Activated CD8-positive, alpha-beta T cell treated with anti-CD3 and anti-CD28 coated beads, Interleukin-2, amount 10 ng/mL, durations not matched to agents 7 days and 5 days (primary cell): ENCODE results near the gene DUSP19. TPM values are rescaled to one million over a fixed set of nuclear protein-coding genes. Genes with fewer than 3 reads are reported as not detected.
"Not testable (repeated sequence)": the region's sequence is repeated elsewhere in the genome, so short reads cannot be mapped to it uniquely, and the experiment has no call there.

ENCODE experiments used
- ATAC-seq: fragments of 150-1000 bp; cut with Tn5 transposase; one replicate; pipeline ENCODE4 v1.10.0; 2021; ENCODE audit warnings: moderate library complexity
- CTCF ChIA-PET: fragments of 350-600 bp; sonication (Branson Sonifier 250); formaldehyde crosslinking; loops from one replicate; lab custom pipeline; 2021; ENCODE audit warnings: antibody characterized with exemption; lab: Charles Lee
- POLR2A ChIA-PET: fragments of 350-600 bp; sonication (Branson Sonifier 250); formaldehyde crosslinking; loops from one replicate; lab custom pipeline; 2021; ENCODE audit warnings: antibody characterized with exemption; lab: Charles Lee
- DNase-seq: peaks from one replicate; pipeline ENCODE4 v3.0.0-alpha.2; 2020
- H3K27ac Mint-ChIP-seq: one replicate; pipeline ENCODE4 v1.8.0; 2021; ENCODE audit warnings: mild to moderate bottlenecking, mixed read lengths
- H3K27me3 Mint-ChIP-seq: one replicate; pipeline ENCODE4 v1.8.0; 2021; ENCODE audit warnings: low read depth, mixed read lengths
- H3K36me3 Mint-ChIP-seq: one replicate; pipeline ENCODE4 v1.8.0; 2021; ENCODE audit warnings: low read depth, mixed read lengths
- H3K4me1 Mint-ChIP-seq: one replicate; pipeline ENCODE4 v1.8.0; 2021; ENCODE audit warnings: low read depth, mixed read lengths
- H3K4me3 Mint-ChIP-seq: one replicate; pipeline ENCODE4 v1.8.0; 2021; ENCODE audit warnings: mild to moderate bottlenecking, mixed read lengths
- H3K9me3 Mint-ChIP-seq: one replicate; pipeline ENCODE4 v1.8.0; 2022; ENCODE audit warnings: mixed read lengths; ENCODE audit not compliant: insufficient read depth
- total RNA-seq, 2 experiments: library from RNA; stranded (reverse); gene quantifications; one replicate each; pipeline ENCODE4 v1.2.3, GENCODE V29; 2021

DUSP19 gene
- total RNA-seq, 2 experiments from 2014 or later: 0.39 to 0.68 TPM

DNA sequence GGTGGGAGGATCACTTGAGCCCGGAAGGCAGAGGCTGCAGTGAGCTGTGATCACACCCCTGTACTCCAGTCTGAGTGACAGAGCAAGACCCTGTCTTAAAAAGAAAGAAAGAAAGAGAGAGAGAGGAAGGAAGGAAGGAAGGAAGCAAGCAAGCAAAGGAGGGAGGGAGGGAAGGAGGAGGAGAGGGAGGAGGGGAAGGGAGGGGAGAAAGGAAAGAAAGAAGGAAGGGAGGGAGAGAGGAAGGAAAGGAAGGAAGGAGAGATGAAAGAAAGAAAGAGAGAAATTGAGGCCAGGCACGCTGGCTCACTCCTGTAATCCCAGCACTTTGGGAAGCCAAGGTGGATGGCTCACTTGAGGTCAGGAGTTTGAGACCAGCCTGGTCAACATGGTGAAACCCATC is 37.9 kb upstream of the DUSP19 start:
- CTCF ChIA-PET: no interaction called here
- H3K36me3 Mint-ChIP-seq: no peaks in the 10 kb centered on the region
- H3K27me3 Mint-ChIP-seq: peaks cover 59% of the 10 kb centered on the region
- H3K4me1 Mint-ChIP-seq: peaks cover 25% of the 10 kb centered on the region
- no peak for DNase-seq
- no peak overlapping the region for H3K4me3 Mint-ChIP-seq
- H3K9me3 Mint-ChIP-seq: no peaks in the 10 kb centered on the region
- POLR2A ChIA-PET: no interaction called here
- no peak for ATAC-seq
- no peak overlapping the region for H3K27ac Mint-ChIP-seq

DNA sequence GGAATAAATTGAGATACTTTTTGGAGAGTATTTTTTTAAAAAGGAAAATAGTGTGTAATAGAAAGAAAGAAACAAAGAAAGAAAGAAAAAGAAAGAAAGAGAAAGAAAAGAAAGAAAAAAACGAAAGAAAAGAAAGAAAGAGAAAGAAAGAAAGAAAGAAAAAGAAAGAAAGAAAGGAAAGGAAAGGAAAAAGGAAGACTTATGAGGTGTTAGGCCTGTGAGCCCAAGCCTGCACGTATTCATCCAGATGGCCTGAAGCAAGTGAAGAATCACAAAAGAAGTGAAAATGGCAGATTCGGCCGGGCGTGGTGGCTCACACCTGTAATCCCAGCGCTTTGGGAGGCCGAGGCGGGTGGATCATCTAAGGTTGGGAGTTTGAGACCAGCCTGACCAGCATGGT is 35.0 kb upstream of the DUSP19 start:
- ATAC-seq, DNase-seq, H3K4me1 Mint-ChIP-seq, H3K36me3 Mint-ChIP-seq, CTCF ChIA-PET, H3K4me3 Mint-ChIP-seq, H3K9me3 Mint-ChIP-seq, H3K27ac Mint-ChIP-seq, POLR2A ChIA-PET: not testable (repeated sequence)
- H3K27me3 Mint-ChIP-seq: peaks cover 52% of the 10 kb centered on the region

DNA sequence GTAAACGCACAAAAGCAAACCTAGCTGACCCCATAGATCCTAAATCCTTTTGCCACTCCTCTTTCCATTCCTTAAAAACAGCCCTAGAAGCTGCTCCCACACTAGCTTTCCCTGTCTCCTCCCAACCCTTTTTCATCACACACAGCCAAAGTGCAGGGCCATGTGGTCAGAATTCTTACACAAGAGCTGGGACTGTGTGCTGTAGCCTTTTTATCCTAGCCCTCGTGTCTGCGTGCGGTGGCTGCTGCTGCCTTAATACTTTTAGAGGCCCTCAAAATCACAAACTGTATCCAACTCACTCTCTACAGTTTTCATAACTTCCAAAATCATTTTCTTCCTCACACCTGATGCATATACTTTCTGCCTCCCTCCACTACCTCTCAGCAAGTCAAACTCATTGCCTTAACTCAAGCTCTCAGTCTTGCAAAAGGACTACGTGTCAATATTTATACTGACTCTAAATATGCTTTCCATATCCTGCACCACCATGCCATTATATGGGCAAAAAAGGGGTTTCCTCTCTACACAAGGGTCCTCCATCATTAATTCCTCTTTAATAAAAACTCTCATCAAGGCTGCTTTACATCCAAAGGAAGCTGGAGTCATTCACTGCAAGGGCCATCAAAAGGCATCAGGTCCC is 30.9 kb upstream of the DUSP19 start:
- H3K27ac Mint-ChIP-seq, POLR2A ChIA-PET, H3K4me3 Mint-ChIP-seq, H3K4me1 Mint-ChIP-seq, H3K9me3 Mint-ChIP-seq, H3K36me3 Mint-ChIP-seq, ATAC-seq, CTCF ChIA-PET, DNase-seq: not testable (repeated sequence)
- H3K27me3 Mint-ChIP-seq: peaks cover 22% of the 10 kb centered on the region

DNA sequence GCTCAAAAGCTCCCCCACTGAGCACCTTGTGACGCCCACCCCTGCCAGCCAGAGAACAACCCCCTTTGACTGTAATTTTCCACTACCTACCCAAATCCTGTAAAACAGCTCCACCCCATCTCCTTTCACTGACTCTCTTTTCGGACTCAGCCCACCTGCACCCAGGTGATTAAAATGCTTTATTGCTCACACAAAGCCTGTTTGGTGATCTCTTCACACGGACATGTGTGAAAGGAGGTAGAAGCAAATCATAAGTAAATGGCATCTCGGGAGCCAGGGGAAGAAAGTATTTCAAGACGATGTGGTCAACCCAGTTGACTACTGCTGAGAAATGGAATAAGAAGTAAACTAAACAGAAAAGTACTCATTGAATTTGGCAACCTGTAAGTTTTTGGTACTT is 29.1 kb upstream of the DUSP19 start:
- DNase-seq: no peak
- Mint-ChIP-seq H3K27me3 (peaks cover 12% of the 10 kb centered on the region), H3K4me1 (no peaks in the 10 kb centered on the region), H3K36me3 (no peaks in the 10 kb centered on the region), H3K27ac (no peak overlapping the region), H3K4me3 (no peak overlapping the region), H3K9me3 (no peaks in the 10 kb centered on the region)
- ATAC-seq: no peak
- ChIA-PET POLR2A (no interaction called here), CTCF (no interaction called here)

DNA sequence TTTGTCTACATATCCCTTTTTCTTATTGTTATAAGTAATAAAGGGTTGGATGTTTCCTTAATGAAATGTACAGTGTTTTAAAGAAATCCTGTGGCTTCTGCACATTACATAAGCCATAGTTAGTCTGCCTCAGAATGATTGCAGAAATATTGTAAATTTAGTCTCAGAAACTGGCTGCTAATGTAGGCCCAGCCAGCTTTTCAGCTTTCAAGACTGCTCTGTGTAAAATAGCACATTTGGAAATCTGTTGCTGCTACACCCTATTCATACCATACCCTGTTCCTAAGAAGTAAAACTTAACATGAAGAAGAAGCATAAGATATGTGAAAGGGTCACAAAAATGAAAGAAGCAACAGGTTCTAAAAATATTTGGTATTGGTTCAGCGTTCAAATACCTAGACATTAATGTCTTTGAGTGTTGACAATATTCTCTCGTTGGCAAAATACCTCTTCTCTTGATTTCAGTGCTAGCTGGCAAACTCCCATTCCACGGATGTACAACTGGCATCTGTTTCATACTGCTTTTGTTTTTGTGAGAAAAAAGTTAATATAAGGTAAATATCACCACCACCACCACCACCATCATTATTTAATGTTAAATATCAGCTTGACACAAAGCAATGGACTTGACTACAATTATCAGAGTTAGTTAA is 21.1 kb upstream of the DUSP19 start:
- ChIA-PET CTCF (no interaction called here), POLR2A (no interaction called here)
- Mint-ChIP-seq H3K27me3 (no peaks in the 10 kb centered on the region), H3K36me3 (no peaks in the 10 kb centered on the region), H3K27ac (no peak overlapping the region), H3K4me3 (no peak overlapping the region), H3K4me1 (peaks cover 3% of the 10 kb centered on the region), H3K9me3 (no peaks in the 10 kb centered on the region)
- no peak for ATAC-seq
- no peak for DNase-seq

DNA sequence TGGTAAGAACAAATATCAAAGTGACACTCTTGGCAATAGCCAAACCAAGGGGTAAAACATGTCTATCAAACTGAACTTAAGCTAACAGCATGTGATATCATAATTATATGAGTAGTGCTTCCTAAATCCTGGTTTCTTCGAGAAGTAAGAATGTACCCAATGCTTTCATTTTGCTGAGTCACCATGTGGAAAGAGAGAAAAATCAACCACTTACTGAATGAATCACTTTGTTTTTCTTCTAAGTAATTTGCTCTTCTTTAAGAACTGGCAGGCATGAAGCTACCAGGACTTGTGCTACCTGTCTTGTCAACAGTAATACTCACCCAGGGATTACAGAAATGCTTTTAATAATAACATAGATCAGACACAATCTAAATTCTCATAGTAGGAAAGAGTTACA is 19.0 kb upstream of the DUSP19 start:
- no peak overlapping the region for H3K27ac Mint-ChIP-seq

DNA sequence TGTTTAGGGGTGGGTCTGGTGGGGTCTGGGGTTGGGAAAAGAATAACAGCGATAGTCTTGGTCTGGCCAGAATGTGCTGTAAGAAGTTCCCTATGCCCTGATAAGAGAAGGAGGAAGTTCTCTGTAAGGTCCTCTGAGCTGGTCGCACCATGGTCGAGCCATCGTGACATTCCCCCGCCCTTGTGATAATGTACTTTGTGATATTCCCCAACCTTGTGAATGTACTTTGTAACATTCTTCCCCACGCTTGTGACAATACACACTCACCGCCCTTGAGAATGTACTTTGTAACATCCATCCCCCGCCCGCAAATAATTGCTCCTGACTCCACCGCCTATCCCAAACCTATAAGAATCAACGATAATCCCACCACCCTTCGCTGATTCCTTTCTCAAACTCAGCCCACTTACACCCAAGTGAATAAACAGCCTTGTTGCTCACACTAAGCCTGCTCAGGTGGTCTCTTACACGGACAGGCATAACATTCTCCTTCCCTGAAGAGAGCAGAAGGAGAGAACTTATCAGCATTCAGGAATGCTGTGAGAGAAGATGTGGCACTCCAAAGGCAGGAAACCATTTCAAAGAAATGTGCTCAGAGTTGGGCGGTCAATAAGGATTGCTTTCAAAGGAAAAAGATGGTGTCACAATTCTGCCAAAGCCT is 17.8 kb upstream of the DUSP19 start:
- Mint-ChIP-seq H3K9me3 (no peaks in the 10 kb centered on the region), H3K4me1 (peaks cover 3% of the 10 kb centered on the region), H3K36me3 (no peaks in the 10 kb centered on the region), H3K4me3 (no peak overlapping the region), H3K27ac (no peak overlapping the region), H3K27me3 (peaks cover 3% of the 10 kb centered on the region)
- CTCF ChIA-PET: no interaction called here
- POLR2A ChIA-PET: no interaction called here
- DNase-seq (no peak), ATAC-seq (no peak)

More for the DNA sequence above, 19.0 kb upstream of the DUSP19 start:
- DNase-seq: no peak
- no peaks in the 10 kb centered on the region for H3K36me3 Mint-ChIP-seq
- ATAC-seq: no peak
- ChIA-PET POLR2A (no interaction called here), CTCF (no interaction called here)
- no peaks in the 10 kb centered on the region for H3K9me3 Mint-ChIP-seq
- H3K4me1 Mint-ChIP-seq: peaks cover 3% of the 10 kb centered on the region
- H3K4me3 Mint-ChIP-seq: no peak overlapping the region
- H3K27me3 Mint-ChIP-seq: peaks cover 3% of the 10 kb centered on the region

DNA sequence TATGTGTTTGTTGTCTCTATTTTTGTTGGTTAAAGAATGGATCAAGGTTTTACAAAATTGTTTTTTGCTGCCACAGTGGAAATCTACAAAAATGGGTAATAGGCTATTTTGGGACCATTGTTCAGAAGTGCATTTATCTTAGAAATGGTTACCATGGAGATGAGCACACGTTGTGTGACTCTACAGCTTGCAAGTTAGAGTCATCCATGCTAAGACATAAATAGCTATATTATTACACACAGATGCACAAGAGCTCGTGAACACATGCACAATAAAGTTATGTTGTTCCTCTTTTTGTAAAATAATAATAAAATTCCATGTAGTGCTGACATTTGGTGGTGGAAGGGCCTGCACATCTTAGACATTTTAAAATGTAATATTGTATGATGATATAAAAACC is 15.5 kb upstream of the DUSP19 start:
- H3K4me3 Mint-ChIP-seq: no peak overlapping the region
- H3K4me1 Mint-ChIP-seq: peaks cover 3% of the 10 kb centered on the region
- ChIA-PET POLR2A (no interaction called here), CTCF (no interaction called here)
- DNase-seq (no peak), ATAC-seq (no peak)
- H3K36me3 Mint-ChIP-seq: no peaks in the 10 kb centered on the region
- no peaks in the 10 kb centered on the region for H3K9me3 Mint-ChIP-seq
- peaks cover 6% of the 10 kb centered on the region for H3K27me3 Mint-ChIP-seq
- no peak overlapping the region for H3K27ac Mint-ChIP-seq

DNA sequence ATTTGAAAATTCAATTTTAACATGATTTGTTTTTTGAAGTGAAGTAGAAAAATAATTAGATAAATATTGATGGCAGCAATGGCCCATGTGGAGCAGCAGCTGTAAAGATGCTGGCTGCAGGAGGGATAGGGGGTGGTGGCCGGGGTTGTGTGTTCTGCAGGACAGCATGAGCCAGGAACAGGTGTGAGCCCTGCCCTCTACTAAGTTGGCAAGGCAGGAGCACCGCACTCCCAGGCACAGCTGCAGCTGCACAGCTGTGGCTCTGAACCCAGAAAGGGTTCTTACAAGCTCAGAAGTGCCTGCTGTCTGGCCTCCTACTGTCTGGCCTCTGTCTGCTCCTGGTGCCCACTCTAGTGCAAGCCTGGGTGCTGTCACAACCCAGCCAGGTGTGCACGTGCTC is 10.0 kb upstream of the DUSP19 start:
- DNase-seq: no peak
- Mint-ChIP-seq H3K4me3 (no peak overlapping the region), H3K27ac (no peak overlapping the region), H3K4me1 (no peaks in the 10 kb centered on the region), H3K36me3 (no peaks in the 10 kb centered on the region), H3K27me3 (peaks cover 3% of the 10 kb centered on the region), H3K9me3 (no peaks in the 10 kb centered on the region)
- no peak for ATAC-seq
- CTCF ChIA-PET: no interaction called here
- POLR2A ChIA-PET: no interaction called here

DNA sequence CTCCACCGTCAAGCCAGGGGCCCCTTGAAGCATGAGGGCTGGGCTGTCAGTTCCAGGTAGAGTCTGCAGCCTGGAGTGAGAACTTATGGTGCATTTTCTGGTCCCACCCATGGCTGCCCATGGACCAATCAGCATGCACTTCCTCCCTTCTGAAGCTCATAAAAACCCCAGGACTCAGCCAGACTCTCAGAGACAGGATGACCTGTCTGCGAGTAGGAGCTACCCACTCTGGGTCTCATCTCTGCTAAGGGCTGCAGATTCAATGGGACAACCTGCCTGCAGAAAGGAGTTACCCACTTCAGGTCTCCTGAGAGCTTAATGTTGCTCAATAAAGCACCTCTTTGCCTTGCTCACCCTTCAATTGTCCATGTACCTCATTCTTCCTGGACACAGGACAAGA is 9.4 kb upstream of the DUSP19 start:
- Mint-ChIP-seq H3K4me1 (no peaks in the 10 kb centered on the region), H3K27ac (no peak overlapping the region), H3K36me3 (no peaks in the 10 kb centered on the region), H3K27me3 (peaks cover 6% of the 10 kb centered on the region), H3K9me3 (no peaks in the 10 kb centered on the region), H3K4me3 (no peak overlapping the region)
- ChIA-PET POLR2A (no interaction called here), CTCF (no interaction called here)
- ATAC-seq (no peak), DNase-seq (no peak)

DNA sequence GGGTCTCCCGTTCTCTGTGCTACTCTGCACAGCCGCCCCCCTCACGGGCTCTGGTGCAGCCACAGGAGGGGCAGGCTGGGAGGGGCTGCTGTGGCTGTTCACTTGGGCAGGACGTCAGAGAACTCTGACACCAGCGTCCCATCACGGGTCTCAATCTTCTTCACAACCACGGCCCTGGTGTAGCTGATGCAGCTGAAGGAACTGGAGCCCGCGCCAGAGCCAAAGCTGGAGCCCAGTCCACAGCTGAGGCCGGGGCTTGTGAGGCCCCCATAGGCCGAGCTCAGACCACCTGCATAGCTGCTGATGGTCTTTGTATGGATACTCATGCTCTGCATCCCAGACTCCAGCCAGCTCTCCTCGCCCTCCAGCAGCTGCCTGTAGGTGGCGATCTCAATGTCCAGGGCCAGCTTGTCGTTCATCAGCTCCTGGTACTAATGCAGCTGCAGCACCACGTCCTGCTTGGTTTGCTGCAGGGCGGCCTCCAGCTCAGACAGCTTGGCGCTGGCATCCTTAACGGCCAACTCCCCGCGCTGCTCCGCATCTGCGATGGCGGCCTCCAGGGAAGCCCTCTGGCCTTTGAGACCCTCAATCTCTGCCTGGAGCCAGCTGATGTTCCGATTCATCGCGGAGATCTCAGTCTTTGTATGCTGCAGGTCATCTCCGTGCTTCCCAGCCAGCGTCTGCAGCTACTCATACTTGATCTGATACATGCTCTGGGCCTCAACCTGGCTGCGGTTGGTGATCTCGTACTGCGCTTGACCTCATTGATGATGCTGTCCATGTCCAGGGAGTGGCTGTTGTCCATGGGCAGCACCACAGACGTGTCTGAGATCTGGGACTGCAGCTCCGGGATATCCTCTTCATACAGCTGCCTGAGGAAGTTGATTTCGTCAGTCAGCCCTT is 7.4 kb upstream of the DUSP19 start:
- ChIA-PET CTCF (interaction anchor here (0.9 kb wide), 1 partner anchor 8 kb away, joined by 3 read pairs; no protein-coding TSS in a partner anchor), POLR2A (no interaction called here)
- Mint-ChIP-seq H3K36me3 (no peaks in the 10 kb centered on the region), H3K27ac (no peak overlapping the region), H3K4me1 (no peaks in the 10 kb centered on the region), H3K9me3 (no peaks in the 10 kb centered on the region), H3K27me3 (peaks cover 7% of the 10 kb centered on the region), H3K4me3 (no peak overlapping the region)
- no peak for DNase-seq
- ATAC-seq: no peak

DNA sequence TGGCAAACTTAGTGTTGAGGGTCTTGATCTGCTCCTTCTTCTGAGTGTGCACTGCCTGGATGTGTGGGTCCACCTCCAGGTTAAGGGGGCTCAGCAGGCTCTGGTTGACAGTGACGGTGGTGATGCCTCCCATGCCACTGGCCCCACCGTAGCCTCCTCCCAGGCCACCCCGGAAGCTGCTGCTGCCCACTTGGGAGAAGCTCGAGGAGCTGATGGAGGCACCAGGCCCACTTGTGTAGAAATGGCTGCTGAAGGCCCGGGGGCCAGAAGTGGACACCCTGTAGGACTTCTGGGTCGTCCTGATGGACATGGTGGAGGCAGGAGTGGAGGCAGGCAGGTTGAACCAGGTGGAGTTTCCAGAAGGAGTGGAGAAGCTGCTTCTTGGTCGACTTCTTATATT is 6.4 kb upstream of the DUSP19 start:
- H3K4me3 Mint-ChIP-seq: no peak overlapping the region
- ChIA-PET POLR2A (no interaction called here), CTCF (no interaction called here)
- H3K27ac Mint-ChIP-seq: no peak overlapping the region
- DNase-seq: no peak
- no peaks in the 10 kb centered on the region for H3K36me3 Mint-ChIP-seq
- ATAC-seq: no peak
- peaks cover 5% of the 10 kb centered on the region for H3K27me3 Mint-ChIP-seq
- no peaks in the 10 kb centered on the region for H3K9me3 Mint-ChIP-seq
- no peaks in the 10 kb centered on the region for H3K4me1 Mint-ChIP-seq
